ENCODE data around the gene EYS.
"Not testable (repeated sequence)": the region's sequence is repeated elsewhere in the genome, so short reads cannot be mapped to it uniquely, and the experiment has no call there.

Gene EYS

GRCh38 chr6:65623566-65623965 is 83.5 kb downstream of the EYS start:
- DNase-seq (ENCODE audit: low read depth, low spot score): no peak
- in situ Hi-C loops (cut with HindIII; ENCODE audit: low sequenced_read_pairs): no loop called here
- TF ChIP-seq CTCF (IDR thresholded peaks at IDR 0.05; ENCODE audit: low read depth, low read length): no peak
- H3K4me3 ChIP-seq (ENCODE audit: low read depth, low read length): no peak overlapping the region

DNA sequence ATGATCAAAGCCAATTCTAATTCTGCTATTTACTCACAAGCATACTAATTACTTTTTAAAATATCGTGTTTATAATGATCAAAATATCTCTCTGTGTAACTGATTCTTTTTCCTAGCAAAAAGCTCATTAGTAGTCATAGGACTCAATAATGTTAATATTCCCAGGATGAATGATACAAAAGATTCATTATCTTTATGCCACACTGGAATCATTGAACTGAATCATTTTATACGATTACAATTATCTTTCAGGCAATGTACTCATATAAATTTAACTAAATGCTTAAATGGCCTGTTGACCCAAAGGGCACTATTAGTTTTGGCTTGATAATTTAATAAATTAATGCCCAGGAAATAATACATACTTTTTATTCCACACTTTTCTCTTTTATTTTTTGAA is 96.3 kb downstream of the EYS start:
- DNase-seq (ENCODE audit: low read depth, low spot score): no peak
- TF ChIP-seq CTCF (IDR thresholded peaks at IDR 0.05; ENCODE audit: low read depth, low read length): no peak
- in situ Hi-C loops (cut with HindIII; ENCODE audit: low sequenced_read_pairs): no loop called here
- no peak overlapping the region for H3K4me3 ChIP-seq (ENCODE audit: low read depth, low read length)

DNA sequence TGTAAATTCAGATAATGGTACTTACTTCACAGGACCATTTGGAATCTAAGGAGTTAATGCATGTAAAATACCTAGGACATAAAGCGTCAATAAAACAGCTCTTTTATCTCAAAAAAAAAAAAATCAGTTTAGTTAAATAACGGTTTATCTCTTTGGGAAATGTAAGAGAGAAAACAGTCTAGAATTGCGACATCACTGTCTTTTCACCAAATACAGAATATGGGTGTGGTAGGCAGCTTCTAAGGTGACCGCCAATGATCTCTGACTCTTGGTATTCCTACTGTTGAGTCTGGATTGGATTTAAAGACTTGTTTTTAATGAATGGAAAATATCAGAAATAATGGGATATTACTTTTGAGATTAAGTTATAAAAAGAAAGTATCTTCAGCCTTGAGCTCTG is 111.5 kb downstream of the EYS start:
- H3K4me3 ChIP-seq (ENCODE audit: low read depth, low read length): no peak overlapping the region
- DNase-seq (ENCODE audit: low read depth, low spot score): no peak
- in situ Hi-C loops (cut with HindIII; ENCODE audit: low sequenced_read_pairs): no loop called here
- TF ChIP-seq CTCF (IDR thresholded peaks at IDR 0.05; ENCODE audit: low read depth, low read length): no peak

DNA sequence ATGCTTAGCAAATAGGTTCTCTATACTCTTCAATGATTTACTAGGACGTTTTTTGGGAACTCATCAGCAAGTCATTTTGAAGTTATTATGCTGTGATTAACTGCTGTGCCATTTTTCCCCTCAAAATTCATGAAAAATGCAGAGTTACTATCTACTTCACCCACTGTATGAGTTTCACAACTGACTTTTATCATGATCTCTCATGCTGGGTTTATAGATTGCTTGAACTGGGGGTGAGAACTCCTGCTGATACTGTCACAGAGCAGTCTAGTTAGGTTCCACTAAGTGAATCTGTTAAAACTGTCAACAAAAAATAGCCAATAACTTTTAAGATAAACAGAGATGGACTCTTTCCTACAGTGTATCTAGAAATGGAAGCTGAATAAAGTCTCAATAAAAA is 136.7 kb downstream of the EYS start:
- no peak for DNase-seq (ENCODE audit: low read depth, low spot score)
- in situ Hi-C loops (cut with HindIII; ENCODE audit: low sequenced_read_pairs): no loop called here
- H3K4me3 ChIP-seq (ENCODE audit: low read depth, low read length): no peak overlapping the region
- no peak for TF ChIP-seq CTCF (IDR thresholded peaks at IDR 0.05; ENCODE audit: low read depth, low read length)

DNA sequence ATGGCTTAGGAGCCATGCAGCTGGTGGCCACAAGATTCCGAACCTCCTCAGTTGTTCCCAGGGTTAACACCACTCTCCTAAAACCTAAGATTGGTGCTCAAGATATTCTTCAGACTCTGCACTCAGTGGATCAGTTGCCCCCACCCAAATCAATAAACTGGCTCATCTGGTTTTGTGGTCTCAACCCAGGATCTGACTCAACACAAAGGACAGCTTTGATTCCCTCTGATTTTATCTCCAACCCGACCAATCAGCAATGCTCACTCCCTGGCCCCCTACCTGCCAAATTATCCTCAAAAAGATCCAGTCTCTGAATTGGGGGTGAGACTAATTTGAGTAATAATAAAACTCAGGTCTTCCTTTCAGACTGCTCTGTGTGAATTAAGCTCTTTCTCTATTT is 137.5 kb downstream of the EYS start:
- H3K4me3 ChIP-seq (ENCODE audit: low read depth, low read length): no peak overlapping the region
- in situ Hi-C loops (cut with HindIII; ENCODE audit: low sequenced_read_pairs): no loop called here
- DNase-seq (ENCODE audit: low read depth, low spot score): no peak
- TF ChIP-seq CTCF (IDR thresholded peaks at IDR 0.05; ENCODE audit: low read depth, low read length): no peak

GRCh38 chr6:65569056-65569455 is 138.0 kb downstream of the EYS start:
- H3K4me3 ChIP-seq (ENCODE audit: low read depth, low read length); DNase-seq (ENCODE audit: low read depth, low spot score); in situ Hi-C loops (cut with HindIII; ENCODE audit: low sequenced_read_pairs): not testable (repeated sequence)

- DNase-seq (ENCODE audit: low read depth, low spot score): no peak
- H3K4me3 ChIP-seq (ENCODE audit: low read depth, low read length): no peak overlapping the region
- in situ Hi-C loops (cut with HindIII; ENCODE audit: low sequenced_read_pairs): no loop called here
- no peak for TF ChIP-seq CTCF (IDR thresholded peaks at IDR 0.05; ENCODE audit: low read depth, low read length)
Observed at GRCh38 chr6:65566117-65566516, 140.9 kb downstream of the EYS start.
